Hepatocyte (in vitro differentiated cells): Measurements from ENCODE around the gene CCDC154. TPM values are rescaled to one million over a fixed set of nuclear protein-coding genes. Genes with fewer than 3 reads are reported as not detected.

Experiments used
- DNase-seq: peaks from one replicate; pipeline ENCODE4 v3.0.0-alpha.2; 2016; ENCODE audit warnings: low spot score
- H2AFZ ChIP-seq: fragments of 200-600 bp; sonication (generic); 2 replicates; pipeline ENCODE4 v1.6.0; 2016; ENCODE audit warnings: antibody characterized with exemption, mild to moderate bottlenecking
- H3K27ac ChIP-seq: fragments of 200-600 bp; sonication (generic); 2 replicates; pipeline ENCODE4 v1.5.1; 2016; ENCODE audit warnings: mild to moderate bottlenecking
- H3K27me3 ChIP-seq: fragments of 200-600 bp; sonication (generic); 2 replicates; pipeline ENCODE4 v1.6.1; 2016
- H3K36me3 ChIP-seq: fragments of 200-600 bp; sonication (generic); replicated peaks from 2 replicates; pipeline ENCODE4 v1.5.1; 2016; ENCODE audit warnings: low read depth; ENCODE audit not compliant: insufficient read depth
- H3K4me1 ChIP-seq: fragments of 200-600 bp; sonication (generic); 2 replicates; pipeline ENCODE4 v1.5.1; 2016; ENCODE audit warnings: mild to moderate bottlenecking, moderate library complexity; ENCODE audit not compliant: insufficient read depth
- H3K4me2 ChIP-seq: fragments of 200-600 bp; sonication (generic); 2 replicates; pipeline ENCODE4 v1.6.0; 2016
- H3K4me3 ChIP-seq: fragments of 200-600 bp; sonication (generic); 2 replicates; pipeline ENCODE4 v1.5.1; 2016; ENCODE audit warnings: mild to moderate bottlenecking
- H3K79me2 ChIP-seq: fragments of 200-600 bp; sonication (generic); 2 replicates; pipeline ENCODE4 v1.6.0; 2017; ENCODE audit warnings: mild to moderate bottlenecking
- H3K9me2 ChIP-seq: fragments of 200-600 bp; sonication (generic); replicated peaks from 2 replicates; pipeline ENCODE4 v1.6.0; 2017; ENCODE audit warnings: mild to moderate bottlenecking; ENCODE audit not compliant: insufficient read depth
- H3K9me3 ChIP-seq: fragments of 200-600 bp; sonication (generic); 2 replicates; pipeline ENCODE4 v1.5.1; 2016; ENCODE audit warnings: low read depth, mild to moderate bottlenecking
- H4K20me1 ChIP-seq: fragments of 200-600 bp; sonication (generic); 2 replicates; pipeline ENCODE4 v1.6.0; 2016; ENCODE audit warnings: mild to moderate bottlenecking; ENCODE audit not compliant: insufficient read depth, poor library complexity, severe bottlenecking
- EZH2 ChIP-seq: fragments of 200-600 bp; sonication (generic); IDR thresholded peaks from 2 replicates; pipeline ENCODE4 v1.6.1; 2016; ENCODE audit warnings: antibody characterized with exemption, mild to moderate bottlenecking, borderline replicate concordance
- EZH2phosphoT487 ChIP-seq: fragments of 200-600 bp; sonication (generic); IDR thresholded peaks from one replicate; pipeline ENCODE4 v1.6.1; 2018; ENCODE audit warnings: antibody characterized with exemption, mild to moderate bottlenecking, low read depth, moderate library complexity; ENCODE audit not compliant: unreplicated experiment, severe bottlenecking
- WGBS: methylation state at CpG from one replicate; pipeline ENCODE4 v1.1.6; 2016; ENCODE audit warnings: low lambda C conversion rate; ENCODE audit errors: missing lambda C conversion rate; 5-methylcytosine and 5-hydroxymethylcytosine counted together
- polyA plus RNA-seq: library from polyadenylated mRNA; unstranded; fragments of >200 nt; fragmentation: Nextera tagmentation; extraction: Ambion mirVana; gene quantifications from 2 replicates; pipeline ENCODE4 v1.2.1, GENCODE V29; 2016
- total RNA-seq: library from RNA; depleted of rRNA; stranded (reverse); fragments of >200 nt; gene quantifications from 2 replicates; pipeline ENCODE4 v1.2.3, GENCODE V29; 2014
- TF ChIP-seq, protein P1 (sequence below): fragments of 200-600 bp; sonication (generic); IDR thresholded peaks from 2 replicates; pipeline ENCODE4 v1.5.1; 2016; ENCODE audit warnings: antibody characterized with exemption, mild to moderate bottlenecking; ENCODE audit not compliant: poor library complexity

The CCDC154 gene
- total and polyA plus RNA-seq, 2 experiments from 2014 or later, result 0.33 to 1.6 TPM

DNA sequence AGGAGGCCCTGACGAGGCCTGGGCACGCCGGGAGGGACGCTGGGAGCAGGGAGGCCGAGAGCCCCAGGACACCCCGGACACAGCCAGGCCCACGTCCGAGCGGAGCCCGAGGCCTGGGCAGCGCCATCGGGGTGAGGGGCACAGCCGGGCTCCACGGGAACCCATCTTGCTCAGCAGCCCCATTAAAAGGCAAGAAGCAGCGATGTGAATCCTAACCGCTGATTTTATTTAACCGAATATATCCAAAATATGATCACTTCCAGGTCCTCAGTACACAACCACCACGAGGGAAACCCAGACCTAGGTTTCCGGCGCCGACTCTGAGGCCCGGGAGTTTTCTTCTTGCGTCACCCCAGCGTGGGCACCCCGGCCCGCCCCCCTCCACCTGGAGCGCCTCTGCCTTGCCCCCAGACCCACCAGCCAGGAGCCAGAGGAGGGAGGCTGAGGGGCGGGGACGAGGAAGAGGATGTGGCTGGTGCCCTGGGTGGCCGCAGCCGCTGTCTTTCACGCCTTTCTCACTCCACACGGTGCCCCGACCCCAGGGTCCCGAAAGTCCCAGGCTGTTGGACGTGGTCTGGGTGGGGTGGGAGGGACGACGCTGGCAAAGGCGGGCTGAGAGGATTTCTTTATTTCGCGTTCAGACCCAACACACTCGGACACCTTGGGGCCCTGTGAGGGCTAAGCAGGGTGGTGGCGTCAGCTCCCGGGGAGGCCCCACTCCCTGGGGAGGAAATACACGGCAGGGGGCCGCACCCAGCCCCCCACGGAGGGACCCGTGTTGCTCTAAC, 568 bp upstream of the CCDC154 start:
- Histone ChIP-seq H3K4me3 (no peak overlapping the region), H2AFZ (no peak overlapping the region), H3K9me3 (no peaks in the 10 kb centered on the region), H3K79me2 (no peaks in the 10 kb centered on the region), H3K4me2 (no peak overlapping the region), H3K4me1 (no peaks in the 10 kb centered on the region), H3K36me3 (no peaks in the 10 kb centered on the region), H3K27me3 (no peaks in the 10 kb centered on the region), H4K20me1 (no peaks in the 10 kb centered on the region), H3K27ac (no peak overlapping the region), H3K9me2 (no peaks in the 10 kb centered on the region)
- DNase-seq, result no peak
- 94% methylated on average over 18 of the region's 48 CpGs for WGBS
- TF ChIP-seq EZH2phosphoT487, result no peak
- TF ChIP-seq, protein P1, sequence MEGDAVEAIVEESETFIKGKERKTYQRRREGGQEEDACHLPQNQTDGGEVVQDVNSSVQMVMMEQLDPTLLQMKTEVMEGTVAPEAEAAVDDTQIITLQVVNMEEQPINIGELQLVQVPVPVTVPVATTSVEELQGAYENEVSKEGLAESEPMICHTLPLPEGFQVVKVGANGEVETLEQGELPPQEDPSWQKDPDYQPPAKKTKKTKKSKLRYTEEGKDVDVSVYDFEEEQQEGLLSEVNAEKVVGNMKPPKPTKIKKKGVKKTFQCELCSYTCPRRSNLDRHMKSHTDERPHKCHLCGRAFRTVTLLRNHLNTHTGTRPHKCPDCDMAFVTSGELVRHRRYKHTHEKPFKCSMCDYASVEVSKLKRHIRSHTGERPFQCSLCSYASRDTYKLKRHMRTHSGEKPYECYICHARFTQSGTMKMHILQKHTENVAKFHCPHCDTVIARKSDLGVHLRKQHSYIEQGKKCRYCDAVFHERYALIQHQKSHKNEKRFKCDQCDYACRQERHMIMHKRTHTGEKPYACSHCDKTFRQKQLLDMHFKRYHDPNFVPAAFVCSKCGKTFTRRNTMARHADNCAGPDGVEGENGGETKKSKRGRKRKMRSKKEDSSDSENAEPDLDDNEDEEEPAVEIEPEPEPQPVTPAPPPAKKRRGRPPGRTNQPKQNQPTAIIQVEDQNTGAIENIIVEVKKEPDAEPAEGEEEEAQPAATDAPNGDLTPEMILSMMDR, result no peak
- TF ChIP-seq EZH2, result no peak

DNA sequence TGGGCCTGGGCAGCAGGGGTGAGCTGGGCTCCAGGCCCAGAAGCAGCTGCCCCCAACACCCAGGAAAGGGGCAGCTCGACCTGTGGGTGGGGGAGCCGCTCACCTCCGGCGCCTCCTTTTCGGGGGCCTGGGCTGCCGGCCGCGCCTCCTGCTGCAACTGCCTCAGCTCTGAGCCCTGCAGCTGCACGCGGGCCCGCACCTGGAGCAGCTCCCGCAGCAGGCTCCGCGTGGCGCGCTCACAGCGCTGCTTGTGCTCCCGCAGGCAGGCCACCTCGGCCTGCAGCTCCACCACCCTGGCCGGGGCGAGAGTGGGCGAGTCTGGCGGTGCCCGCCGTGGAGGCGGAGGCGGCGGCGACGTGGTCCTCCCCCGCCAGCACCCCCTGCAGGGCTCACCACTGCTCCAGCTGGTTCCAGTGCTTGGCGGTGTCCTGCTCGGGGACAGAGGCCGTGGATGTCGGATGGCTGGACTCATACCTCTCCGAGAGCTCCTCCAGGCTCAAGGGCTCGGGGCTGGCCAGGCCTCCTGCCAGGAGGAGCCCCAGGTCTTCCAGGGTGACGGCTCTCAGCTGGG, 868 bp downstream of the CCDC154 start:
- Histone ChIP-seq H4K20me1 (no peaks in the 10 kb centered on the region), H3K4me3 (no peak overlapping the region), H3K27ac (no peak overlapping the region), H3K9me2 (no peaks in the 10 kb centered on the region), H3K4me2 (no peak overlapping the region), H3K9me3 (no peaks in the 10 kb centered on the region), H3K79me2 (no peaks in the 10 kb centered on the region), H3K36me3 (no peaks in the 10 kb centered on the region), H3K4me1 (no peaks in the 10 kb centered on the region), H2AFZ (no peak overlapping the region), H3K27me3 (no peaks in the 10 kb centered on the region)
- DNase-seq, result no peak
- 86% methylated on average over 25 of the region's 38 CpGs for WGBS
- no peak for TF ChIP-seq EZH2
- no peak for TF ChIP-seq EZH2phosphoT487
- TF ChIP-seq, protein P1, result no peak

DNA sequence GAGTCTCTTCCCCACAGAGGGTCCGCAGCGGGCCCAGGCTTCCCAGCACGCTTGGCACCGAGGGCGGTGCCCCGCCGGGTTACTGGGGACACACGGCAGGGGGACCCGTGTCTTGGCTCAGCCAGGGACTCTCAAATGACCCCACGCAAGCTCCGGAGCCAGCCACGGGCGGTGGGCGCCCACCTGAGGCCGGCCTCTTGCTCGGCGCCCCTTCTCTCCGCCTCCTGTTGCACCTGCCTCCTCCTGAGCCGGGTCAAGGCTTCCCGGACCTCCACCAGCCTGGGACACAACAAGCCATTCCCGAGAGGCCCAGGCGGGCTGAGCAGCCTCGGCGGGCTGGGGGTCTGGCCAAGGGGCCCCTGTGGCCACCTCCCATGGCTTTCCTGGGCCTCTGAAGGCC, 1.7 kb downstream of the CCDC154 start:
- no peaks in the 10 kb centered on the region for H4K20me1 ChIP-seq
- H3K9me2 ChIP-seq, result no peaks in the 10 kb centered on the region
- H3K27ac ChIP-seq, result no peak overlapping the region
- H3K27me3 ChIP-seq, result no peaks in the 10 kb centered on the region
- H3K4me3 ChIP-seq, result no peak overlapping the region
- H3K79me2 ChIP-seq, result no peaks in the 10 kb centered on the region
- H3K4me1 ChIP-seq, result no peaks in the 10 kb centered on the region
- no peaks in the 10 kb centered on the region for H3K36me3 ChIP-seq
- no peak for DNase-seq
- no peak overlapping the region for H3K4me2 ChIP-seq
- TF ChIP-seq EZH2phosphoT487, result no peak
- TF ChIP-seq, protein P1, result no peak
- no peak overlapping the region for H2AFZ ChIP-seq
- 97% methylated on average over 24 of the region's 24 CpGs for WGBS
- no peaks in the 10 kb centered on the region for H3K9me3 ChIP-seq
